Epidermal melanocyte (primary cell): ENCODE data around the gene KRTAP20-3.

Experiments
- DNase-seq: peaks from one replicate; pipeline ENCODE4 v3.0.0; 2011; ENCODE audit warnings: low spot score; ENCODE audit not compliant: insufficient read length

KRTAP20-3 gene

DNA sequence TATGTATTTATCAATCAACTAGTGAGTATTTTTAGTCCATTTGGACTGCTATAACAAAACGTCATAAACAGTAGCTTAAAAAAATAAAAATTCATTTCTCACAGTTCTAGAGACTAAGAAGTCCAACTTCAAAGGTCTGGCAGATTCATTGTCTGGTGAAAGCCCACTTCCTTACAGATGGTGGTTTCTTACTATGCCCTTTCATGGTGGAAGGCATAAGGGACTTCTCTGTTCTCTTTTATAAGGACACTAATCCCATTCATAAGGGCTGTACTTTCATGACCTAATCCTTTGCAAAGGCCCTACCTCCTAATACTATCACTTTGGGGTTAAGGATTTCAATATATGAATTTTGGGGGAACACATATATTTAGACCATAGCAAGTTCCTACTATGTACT lies 37.9 kb downstream of the KRTAP20-3 start:
- peak; percentile 18 for DNase-seq

DNA sequence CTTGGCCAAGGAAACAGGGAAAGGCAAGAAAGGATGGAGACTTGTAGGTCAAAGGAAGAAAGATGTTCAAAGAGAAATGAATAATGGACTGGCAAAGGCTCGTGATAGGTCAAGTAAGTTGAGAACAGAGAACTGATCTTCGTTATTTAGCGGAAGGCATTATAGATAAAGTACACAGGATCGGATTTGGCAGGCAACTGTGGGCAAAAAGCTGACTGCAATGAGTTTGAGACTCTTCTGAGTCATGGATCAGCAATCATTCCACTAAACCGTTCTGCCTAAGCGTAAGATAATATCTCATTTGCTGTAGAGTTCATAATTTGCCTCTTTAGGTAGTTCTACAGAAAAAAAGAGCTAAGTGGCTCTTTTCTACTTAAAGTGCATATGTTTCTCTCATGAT lies 41.8 kb downstream of the KRTAP20-3 start:
- no peak for DNase-seq

DNA sequence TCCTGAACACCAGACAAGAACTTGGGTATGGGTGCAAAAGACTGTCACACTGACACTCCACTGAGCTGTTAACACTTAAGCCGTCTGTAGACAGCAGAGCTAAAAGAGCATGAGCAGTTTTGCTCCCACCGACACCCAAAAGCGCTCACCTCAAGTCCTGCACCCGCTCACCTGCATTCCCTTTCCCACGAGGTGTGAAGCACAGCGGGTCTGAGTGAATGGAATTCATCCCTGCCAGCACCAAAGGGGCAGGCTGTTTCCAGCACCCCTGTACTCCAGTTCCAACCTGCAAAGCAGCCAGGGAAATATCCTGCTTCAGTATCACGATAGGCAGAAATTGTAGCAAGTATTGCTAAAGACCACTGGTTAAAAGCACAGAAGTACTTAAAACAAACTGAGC lies 47.2 kb downstream of the KRTAP20-3 start:
- DNase-seq: no peak
